Natural killer cell (primary cell): ENCODE measurements around the gene MT1H. TPM values are rescaled to one million over a fixed set of nuclear protein-coding genes. Genes with fewer than 3 reads are reported as not detected.

Experiments used
- ATAC-seq, 3 donors: fragments of 150-1000 bp in 2 of 3; fragments of 200-7000 bp in 1 of 3; cut with Tn5 transposase; 1 replicate in 1 of 3; 2 replicates in 2 of 3; pipeline ENCODE4 v1.10.0; 2021; ENCODE audit warnings: mild to moderate bottlenecking in 2 of 3, moderate library complexity in 2 of 3
- DNase-seq, 2 donors: peaks; one replicate each; pipeline versions ENCODE4 v3.0.0 to v3.0.0-alpha.2; 2013 to 2021; ENCODE audit warnings: mixed read lengths in 1 of 2
- H3K27ac ChIP-seq: one replicate; pipeline ENCODE4 v1.5.1; 2013; ENCODE audit warnings: mild to moderate bottlenecking, low read length
- H3K27me3 ChIP-seq: one replicate; pipeline ENCODE4 v1.6.1; 2013; ENCODE audit warnings: low read length; ENCODE audit not compliant: control insufficient read depth, insufficient read depth
- H3K36me3 ChIP-seq: one replicate; pipeline ENCODE4 v1.6.1; 2013; ENCODE audit warnings: low read length; ENCODE audit not compliant: control insufficient read depth, insufficient read depth
- H3K4me1 ChIP-seq: one replicate; pipeline ENCODE4 v1.6.1; 2013; ENCODE audit warnings: low read length; ENCODE audit not compliant: control insufficient read depth, insufficient read depth
- H3K4me3 ChIP-seq: one replicate; pipeline ENCODE4 v1.5.1; 2013; ENCODE audit warnings: low read length
- H3K9me3 ChIP-seq: one replicate; pipeline ENCODE4 v1.6.1; 2013; ENCODE audit warnings: low read length; ENCODE audit not compliant: control insufficient read depth, insufficient read depth
- H3K27ac Mint-ChIP-seq, 2 donors: one replicate each; pipeline ENCODE4 v1.8.0; 2022; ENCODE audit warnings: mild to moderate bottlenecking in 2 of 2, mixed read lengths in 2 of 2, moderate library complexity in 1 of 2
- H3K27me3 Mint-ChIP-seq, 2 donors: one replicate each; pipeline ENCODE4 v1.8.0; 2022; ENCODE audit warnings: low read depth in 2 of 2, mixed read lengths in 2 of 2
- H3K36me3 Mint-ChIP-seq: one replicate; pipeline ENCODE4 v1.8.0; 2022; ENCODE audit warnings: mixed read lengths
- H3K4me1 Mint-ChIP-seq, 2 donors: one replicate each; pipeline ENCODE4 v1.8.0; 2022; ENCODE audit warnings: mixed read lengths in 2 of 2
- H3K4me3 Mint-ChIP-seq: one replicate; pipeline ENCODE4 v1.8.0; 2022; ENCODE audit warnings: mild to moderate bottlenecking, moderate library complexity, mixed read lengths
- H3K9me3 Mint-ChIP-seq, 2 donors: one replicate each; pipeline ENCODE4 v1.8.0; 2022; ENCODE audit warnings: mixed read lengths in 2 of 2
- CTCF ChIP-seq: fragments of 200-600 bp; IDR thresholded peaks from one replicate; pipeline ENCODE4 v1.8.0; 2022; ENCODE audit warnings: antibody characterized with exemption
- WGBS: methylation state at CpG from one replicate; pipeline ENCODE4 v1.1.7; 2013; ENCODE audit warnings: missing lambda C conversion rate; ENCODE audit not compliant: insufficient coverage; 5-methylcytosine and 5-hydroxymethylcytosine counted together
- intact Hi-C: fragments of 100-400 bp; cut with micrococcal nuclease; formaldehyde crosslinking; loops from one replicate; pipeline ENCODE4 v1.14.2; 2022
- total RNA-seq, 4 donors: library from RNA; stranded (reverse); fragments of 120-200 nt in 1 of 4; gene quantifications; one replicate each; pipeline versions ENCODE4 v1.2.3 to v1.2.4, GENCODE V29; 2013 to 2022

The MT1H gene
- total RNA-seq, 3 donors from 2014 or later (not counting 1 experiment from before 2014, with no cell fraction given), result not detected

- H3K27me3 ChIP-seq, result no peaks in the 10 kb centered on the region
- no peak overlapping the region for H3K27ac ChIP-seq
- H3K9me3 ChIP-seq, result no peaks in the 10 kb centered on the region
- WGBS, result 63% methylated on average over 1 of the region's 1 CpG
- ATAC-seq (no peak), DNase-seq (no peak)
- H3K4me3 ChIP-seq, result no peak overlapping the region
- H3K36me3 ChIP-seq, result no peaks in the 10 kb centered on the region
- no peaks in the 10 kb centered on the region for H3K36me3 Mint-ChIP-seq
- no peak for TF ChIP-seq CTCF
- peaks cover 6% of the 10 kb centered on the region for H3K4me1 ChIP-seq
- H3K27ac Mint-ChIP-seq, result no peak overlapping the region
- no peaks in the 10 kb centered on the region for H3K9me3 Mint-ChIP-seq
- H3K27me3 Mint-ChIP-seq, result peaks cover 18 to 23% of the 10 kb centered on the region in 2 donors
- H3K4me3 Mint-ChIP-seq, result no peak overlapping the region
- intact Hi-C loops, result no loop called here
- peaks cover 0 to 4% of the 10 kb centered on the region in 2 donors for H3K4me1 Mint-ChIP-seq
Observed at GRCh38 chr16:56652600-56652999, 17.0 kb upstream of the MT1H start.

GRCh38 chr16:56653218-56653617 is 16.4 kb upstream of the MT1H start:
- 81% methylated on average over 7 of the region's 7 CpGs for WGBS
- no peak for TF ChIP-seq CTCF
- peaks cover 17 to 21% of the 10 kb centered on the region in 2 donors for H3K27me3 Mint-ChIP-seq
- Histone ChIP-seq H3K36me3 (no peaks in the 10 kb centered on the region), H3K4me1 (peaks cover 12% of the 10 kb centered on the region), H3K4me3 (no peak overlapping the region), H3K27ac (no peak overlapping the region), H3K9me3 (no peaks in the 10 kb centered on the region), H3K27me3 (no peaks in the 10 kb centered on the region)
- no peaks in the 10 kb centered on the region for H3K9me3 Mint-ChIP-seq
- H3K4me3 Mint-ChIP-seq, result no peak overlapping the region
- intact Hi-C loops, result no loop called here
- H3K36me3 Mint-ChIP-seq, result no peaks in the 10 kb centered on the region
- H3K27ac Mint-ChIP-seq, result no peak overlapping the region
- H3K4me1 Mint-ChIP-seq, result peaks cover 5 to 10% of the 10 kb centered on the region in 2 donors
- no peak for DNase-seq
- ATAC-seq, result no peak

- no peak for TF ChIP-seq CTCF
- H3K4me1 ChIP-seq, result peaks cover 23% of the 10 kb centered on the region
- H3K27me3 Mint-ChIP-seq, result peaks cover 19 to 27% of the 10 kb centered on the region in 2 donors
- peaks cover 2% of the 10 kb centered on the region for H3K27me3 ChIP-seq
- peak; percentile 36 to 75 for DNase-seq
- intact Hi-C loops, result no loop called here
- H3K36me3 ChIP-seq, result no peaks in the 10 kb centered on the region
- peak; percentile 78 to 84 (median 81) for ATAC-seq
- H3K36me3 Mint-ChIP-seq, result no peaks in the 10 kb centered on the region
- H3K27ac Mint-ChIP-seq, result peak within 1 kb of the TSS; percentile 45 to 81
- H3K4me1 Mint-ChIP-seq, result peaks cover 6 to 17% of the 10 kb centered on the region in 2 donors
- no peaks in the 10 kb centered on the region for H3K9me3 Mint-ChIP-seq
- 1% methylated on average over 46 of the region's 46 CpGs for WGBS
- peak within 1 kb of the TSS; percentile 96 for H3K4me3 Mint-ChIP-seq
- peak within 1 kb of the TSS; percentile 83 for H3K4me3 ChIP-seq
- H3K27ac ChIP-seq, result peak within 1 kb of the TSS; percentile 57
- no peaks in the 10 kb centered on the region for H3K9me3 ChIP-seq
Observed at GRCh38 chr16:56657555-56658326, 11.9 kb upstream of the MT1H start, which contains the start of gene MT1F. MT1F (plus strand) TSS chr16:56657959; CDS start chr16:56658059, 100 bp downstream.
